Measurements from ENCODE around the gene CRYBG3.

Gene CRYBG3

DNA sequence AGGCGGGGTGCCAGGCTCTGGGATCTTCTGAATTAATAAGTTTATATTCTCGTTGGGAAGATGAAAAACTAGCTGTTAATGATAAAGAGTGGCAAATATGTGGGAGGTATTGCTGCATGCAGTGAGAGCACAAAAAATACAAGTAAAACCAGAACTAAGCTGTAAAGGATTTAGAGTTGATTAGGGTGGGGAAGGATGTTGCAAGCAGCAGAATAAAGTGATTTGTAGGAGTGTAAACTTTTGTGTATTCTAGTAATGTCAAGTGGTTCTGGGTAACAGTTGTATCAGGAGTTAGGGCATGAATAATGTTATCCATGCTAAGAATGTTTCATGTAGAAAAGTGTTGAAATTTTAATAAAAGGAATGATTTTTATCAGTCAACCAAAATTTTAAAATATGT is 18.1 kb downstream of the CRYBG3 start:
- DNase-seq: no peak

DNA sequence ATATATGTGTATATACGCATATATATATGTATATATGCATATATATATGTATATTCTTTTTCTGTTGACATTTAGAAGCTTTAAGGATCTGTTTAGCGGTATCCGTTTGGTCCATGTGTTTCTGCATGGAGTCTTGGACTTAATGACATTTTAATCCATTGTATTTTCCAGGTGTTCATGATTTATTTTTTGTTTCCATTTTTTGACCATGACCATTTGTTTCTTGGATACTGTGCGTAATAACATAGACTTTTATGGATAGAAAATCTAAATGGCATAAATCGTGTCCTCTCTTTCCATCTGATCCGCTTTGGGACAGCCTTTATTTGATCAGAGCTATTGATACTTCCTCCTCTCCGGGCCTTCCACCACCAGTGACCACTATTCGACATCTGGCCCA is 19.5 kb downstream of the CRYBG3 start:
- no peak for DNase-seq

DNA sequence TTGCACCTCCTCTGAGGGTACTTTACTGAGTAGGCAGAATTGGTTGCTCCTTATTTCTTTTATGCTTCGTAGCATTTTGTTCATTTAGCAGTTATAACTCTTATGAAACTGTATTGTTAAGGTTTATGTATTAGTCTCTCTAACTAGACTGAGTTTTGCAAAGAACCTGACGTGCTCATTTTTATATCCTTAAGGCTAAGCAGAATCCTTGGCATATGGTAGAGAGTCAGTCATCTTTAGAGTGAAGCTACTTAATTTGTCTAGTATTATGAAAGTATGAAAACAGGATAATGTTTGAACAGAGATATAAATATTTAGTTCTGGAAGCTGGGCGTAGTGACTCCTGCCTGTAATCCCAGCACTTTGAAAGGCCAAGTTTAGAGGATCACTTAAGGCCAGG is 20.1 kb downstream of the CRYBG3 start:
- no peak for DNase-seq

DNA sequence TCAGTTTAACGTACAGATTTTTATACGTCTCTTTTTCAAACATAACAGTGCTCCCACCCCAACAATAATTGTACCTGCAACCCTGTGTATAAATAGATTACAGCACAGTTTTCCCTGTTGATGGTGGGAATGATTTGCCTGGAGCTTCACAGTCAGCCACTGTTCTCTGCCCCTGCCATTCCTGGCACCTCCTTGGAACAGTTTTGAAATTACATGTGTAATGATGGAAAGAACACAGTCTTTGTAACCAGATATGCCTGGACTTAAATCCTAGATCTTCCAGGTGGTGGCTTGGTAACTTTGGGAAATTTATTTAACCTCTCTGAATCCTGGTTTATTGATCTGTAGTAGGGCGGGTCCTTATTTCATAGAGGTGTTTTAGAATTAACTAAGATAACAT is 27.0 kb downstream of the CRYBG3 start:
- no peak for DNase-seq

DNA sequence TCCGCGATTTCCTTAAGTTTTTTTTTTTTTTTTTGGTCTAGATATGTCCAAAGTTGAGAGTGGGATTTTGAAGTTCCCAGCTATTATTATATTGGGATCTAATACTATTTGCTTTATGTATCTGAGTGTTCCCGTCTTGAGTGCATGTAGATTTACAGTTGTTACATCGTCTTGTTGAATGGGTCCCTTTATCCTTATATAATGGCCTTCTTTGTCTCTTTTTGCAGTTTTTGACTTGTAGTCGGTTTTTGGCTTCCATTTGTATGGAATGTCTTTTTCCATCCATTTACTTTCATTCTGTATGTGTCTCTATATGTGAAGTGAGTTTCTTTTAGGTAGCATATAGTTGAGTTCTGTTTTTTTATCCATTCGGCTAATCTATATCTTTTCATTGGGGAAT is 35.6 kb downstream of the CRYBG3 start:
- no peak for DNase-seq

GRCh38 chr3:97860364-97860763 is 38.6 kb downstream of the CRYBG3 start:
- DNase-seq: no peak

- no peak for DNase-seq
Measured at GRCh38 chr3:97862582-97862981, 40.8 kb downstream of the CRYBG3 start.

GRCh38 chr3:97863031-97863430 is 41.2 kb downstream of the CRYBG3 start:
- no peak for DNase-seq

DNA sequence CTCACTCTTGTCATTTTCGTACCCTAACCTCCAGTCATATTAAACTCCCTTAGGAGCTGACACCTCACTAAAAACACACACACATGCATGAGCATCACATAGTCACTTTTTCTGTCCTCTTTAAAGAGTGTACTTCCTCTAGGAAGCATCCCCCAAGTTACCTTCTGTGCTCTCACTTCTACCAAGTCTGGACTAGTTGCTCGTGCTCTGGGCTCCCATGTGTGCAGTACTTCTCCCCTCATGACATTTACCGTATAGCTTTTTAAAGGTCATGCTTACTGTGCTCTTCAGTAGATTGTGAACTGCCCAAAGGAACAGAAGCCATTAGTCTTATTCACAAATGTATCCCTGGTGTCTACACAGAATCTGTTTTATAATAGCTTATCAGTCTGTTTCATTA is 42.0 kb downstream of the CRYBG3 start:
- no peak for DNase-seq

DNA sequence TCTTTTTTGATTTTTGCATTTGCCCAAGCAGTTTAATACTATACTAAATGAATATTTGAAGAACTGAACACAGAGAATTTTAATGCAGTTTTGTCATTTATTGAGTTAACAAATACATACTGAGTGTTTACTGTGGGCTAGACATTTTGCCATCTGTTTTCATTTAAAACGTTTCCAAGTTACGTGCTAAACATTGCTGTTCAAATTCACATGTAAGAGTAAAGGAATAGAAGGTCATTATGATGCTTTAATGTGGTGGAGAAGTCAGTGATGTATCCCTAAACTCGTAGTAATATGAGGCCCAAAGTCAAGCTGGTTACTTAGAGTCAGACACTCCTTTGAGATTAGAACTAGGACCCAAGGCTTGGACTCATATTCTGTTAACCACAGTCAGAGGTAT is 49.4 kb downstream of the CRYBG3 start:
- no peak for DNase-seq

GRCh38 chr3:97871801-97872524 is 50.2 kb downstream of the CRYBG3 start:
- no peak for DNase-seq

- no peak for DNase-seq
Measured at GRCh38 chr3:97872525-97873042, 50.8 kb downstream of the CRYBG3 start.

DNA sequence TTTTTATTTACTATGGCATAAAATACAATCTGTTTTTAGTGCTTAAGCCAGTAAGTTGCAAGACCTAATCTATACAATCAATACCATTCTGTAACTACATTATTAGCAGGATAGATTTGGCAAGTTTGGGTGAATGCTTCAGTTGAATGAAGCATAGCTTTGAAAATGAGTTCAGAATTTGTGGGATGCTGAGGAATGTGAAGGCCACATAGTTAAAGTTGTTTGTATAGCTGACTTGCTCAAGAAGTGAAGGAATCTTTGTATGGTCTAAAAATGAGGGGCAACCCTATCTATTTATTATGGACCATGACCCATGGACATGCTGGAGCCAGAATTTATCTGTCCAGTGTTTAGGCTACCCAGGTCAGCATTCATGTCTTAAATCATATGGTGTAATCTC is 58.5 kb downstream of the CRYBG3 start:
- DNase-seq: no peak

DNA sequence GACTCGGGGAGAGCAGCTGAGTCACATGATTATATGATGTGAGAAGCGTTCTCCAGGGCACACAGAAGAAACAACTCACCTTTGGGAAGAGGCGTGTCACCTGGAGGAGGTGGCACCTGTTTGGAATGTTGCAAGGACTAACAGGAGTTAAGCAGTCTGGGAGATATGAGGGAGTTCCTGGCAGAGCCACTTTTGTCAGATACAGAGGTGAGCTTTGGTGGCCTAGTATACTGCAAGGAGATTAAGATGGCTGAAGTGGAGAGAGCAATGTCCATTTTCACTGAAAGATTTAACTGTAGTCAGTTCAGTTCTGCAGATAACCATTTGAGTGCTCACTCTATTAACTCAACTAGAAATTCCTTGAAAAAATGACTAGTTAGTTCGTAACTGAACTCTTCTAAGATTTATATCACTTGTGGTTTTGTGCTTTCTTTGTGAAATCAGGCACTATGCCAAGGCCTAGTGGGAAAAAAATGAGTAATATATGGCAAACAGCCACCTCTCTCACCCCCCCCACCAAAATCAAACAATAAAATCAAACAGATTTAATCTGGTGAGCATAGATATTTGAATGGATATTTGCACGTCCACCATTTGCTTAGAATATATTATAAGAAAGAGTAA is 61.3 kb downstream of the CRYBG3 start:
- peak; percentile 8 for DNase-seq

- DNase-seq: peak; percentile 21
Measured at GRCh38 chr3:97883736-97884135, 61.9 kb downstream of the CRYBG3 start.

GRCh38 chr3:97884586-97885123 is 62.8 kb downstream of the CRYBG3 start:
- no peak for DNase-seq

GRCh38 chr3:97885931-97886824 is 64.4 kb downstream of the CRYBG3 start:
- no peak for DNase-seq

GRCh38 chr3:97889814-97890213 is 68.0 kb downstream of the CRYBG3 start:
- DNase-seq: no peak

DNA sequence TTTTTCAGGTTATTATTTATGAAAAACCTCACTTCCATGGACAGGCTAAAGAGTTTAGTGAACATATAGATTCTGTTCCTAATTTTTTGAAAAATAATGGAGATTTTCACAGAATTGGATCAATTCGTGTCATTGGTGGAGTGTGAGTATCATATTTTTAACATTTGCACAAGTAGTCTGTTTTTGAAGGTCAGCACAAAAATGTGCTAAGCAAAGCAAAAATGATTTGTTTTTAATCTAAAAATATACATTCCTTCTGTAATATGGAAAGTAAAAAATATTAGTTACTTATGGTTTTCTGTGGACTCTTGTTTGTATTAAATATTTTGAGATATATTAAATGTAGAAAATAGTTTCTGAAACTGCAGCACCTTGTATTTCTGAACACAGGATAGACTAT is 71.0 kb downstream of the CRYBG3 start:
- no peak for DNase-seq

DNA sequence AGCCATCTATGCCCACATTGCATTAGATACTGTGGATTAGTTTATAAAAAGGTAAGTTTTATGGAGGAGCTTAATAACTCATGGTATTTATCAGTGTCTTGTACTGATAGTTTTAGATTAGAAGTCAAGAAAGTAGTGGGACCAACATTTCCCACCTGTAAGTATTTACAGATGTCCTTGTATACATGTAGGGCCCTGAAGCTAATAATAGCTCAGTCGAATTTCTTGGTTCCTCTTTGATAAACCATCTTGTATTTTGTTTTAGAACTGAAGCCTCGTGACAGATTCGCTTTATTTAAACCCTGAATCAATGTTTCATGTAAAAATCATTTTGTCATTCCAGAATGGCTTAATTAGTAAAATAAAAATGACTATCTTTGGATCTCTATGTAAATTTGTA is 73.4 kb downstream of the CRYBG3 start:
- no peak for DNase-seq

- no peak for DNase-seq
Measured at GRCh38 chr3:97896129-97896528, 74.3 kb downstream of the CRYBG3 start.

- DNase-seq: no peak
Measured at GRCh38 chr3:97896547-97896946, 74.7 kb downstream of the CRYBG3 start.

- DNase-seq: no peak
Measured at GRCh38 chr3:97899331-97899730, 77.5 kb downstream of the CRYBG3 start.

Data from inflammatory macrophage treated with lipopolysaccharide for 4 hours (primary cell).